Natural killer cell (primary cell): ENCODE data around the gene NEO1. TPM values are rescaled to one million over a fixed set of nuclear protein-coding genes. Genes with fewer than 3 reads are reported as not detected.

Experiments
- ATAC-seq, 3 donors: fragments of 150-1000 bp in 2 of 3; fragments of 200-7000 bp in 1 of 3; cut with Tn5 transposase; 1 replicate in 1 of 3; 2 replicates in 2 of 3; pipeline ENCODE4 v1.10.0; 2021; ENCODE audit warnings: mild to moderate bottlenecking in 2 of 3, moderate library complexity in 2 of 3
- DNase-seq, 2 donors: peaks; one replicate each; pipeline versions ENCODE4 v3.0.0 to v3.0.0-alpha.2; 2013 to 2021; ENCODE audit warnings: mixed read lengths in 1 of 2
- H3K27ac ChIP-seq: one replicate; pipeline ENCODE4 v1.5.1; 2013; ENCODE audit warnings: mild to moderate bottlenecking, low read length
- H3K27me3 ChIP-seq: one replicate; pipeline ENCODE4 v1.6.1; 2013; ENCODE audit warnings: low read length; ENCODE audit not compliant: control insufficient read depth, insufficient read depth
- H3K36me3 ChIP-seq: one replicate; pipeline ENCODE4 v1.6.1; 2013; ENCODE audit warnings: low read length; ENCODE audit not compliant: control insufficient read depth, insufficient read depth
- H3K4me1 ChIP-seq: one replicate; pipeline ENCODE4 v1.6.1; 2013; ENCODE audit warnings: low read length; ENCODE audit not compliant: control insufficient read depth, insufficient read depth
- H3K4me3 ChIP-seq: one replicate; pipeline ENCODE4 v1.5.1; 2013; ENCODE audit warnings: low read length
- H3K9me3 ChIP-seq: one replicate; pipeline ENCODE4 v1.6.1; 2013; ENCODE audit warnings: low read length; ENCODE audit not compliant: control insufficient read depth, insufficient read depth
- H3K27ac Mint-ChIP-seq, 2 donors: one replicate each; pipeline ENCODE4 v1.8.0; 2022; ENCODE audit warnings: mild to moderate bottlenecking in 2 of 2, mixed read lengths in 2 of 2, moderate library complexity in 1 of 2
- H3K27me3 Mint-ChIP-seq, 2 donors: one replicate each; pipeline ENCODE4 v1.8.0; 2022; ENCODE audit warnings: low read depth in 2 of 2, mixed read lengths in 2 of 2
- H3K36me3 Mint-ChIP-seq: one replicate; pipeline ENCODE4 v1.8.0; 2022; ENCODE audit warnings: mixed read lengths
- H3K4me1 Mint-ChIP-seq, 2 donors: one replicate each; pipeline ENCODE4 v1.8.0; 2022; ENCODE audit warnings: mixed read lengths in 2 of 2
- H3K4me3 Mint-ChIP-seq: one replicate; pipeline ENCODE4 v1.8.0; 2022; ENCODE audit warnings: mild to moderate bottlenecking, moderate library complexity, mixed read lengths
- H3K9me3 Mint-ChIP-seq, 2 donors: one replicate each; pipeline ENCODE4 v1.8.0; 2022; ENCODE audit warnings: mixed read lengths in 2 of 2
- CTCF ChIP-seq: fragments of 200-600 bp; IDR thresholded peaks from one replicate; pipeline ENCODE4 v1.8.0; 2022; ENCODE audit warnings: antibody characterized with exemption
- WGBS: methylation state at CpG from one replicate; pipeline ENCODE4 v1.1.7; 2013; ENCODE audit warnings: missing lambda C conversion rate; ENCODE audit not compliant: insufficient coverage; 5-methylcytosine and 5-hydroxymethylcytosine counted together
- intact Hi-C: fragments of 100-400 bp; cut with micrococcal nuclease; formaldehyde crosslinking; loops from one replicate; pipeline ENCODE4 v1.14.2; 2022
- total RNA-seq, 4 donors: library from RNA; stranded (reverse); fragments of 120-200 nt in 1 of 4; gene quantifications; one replicate each; pipeline versions ENCODE4 v1.2.3 to v1.2.4, GENCODE V29; 2013 to 2022

The NEO1 gene
- total RNA-seq, 3 donors from 2014 or later (not counting 1 experiment from before 2014, with no cell fraction given) = 16.3 to 19.0 (median 17.4) TPM

GRCh38 chr15:73225358-73226015 lies 173.2 kb downstream of the NEO1 start:
- H3K27ac Mint-ChIP-seq = no peak overlapping the region
- peaks cover 8% of the 10 kb centered on the region for H3K36me3 Mint-ChIP-seq
- H3K36me3 ChIP-seq = no peaks in the 10 kb centered on the region
- H3K4me1 Mint-ChIP-seq = peaks cover 0 to 5% of the 10 kb centered on the region in 2 donors
- no peak overlapping the region for H3K4me3 ChIP-seq
- intact Hi-C loops = no loop called here
- peak in 2 of 3 donors; percentile 20 to 43 for ATAC-seq
- TF ChIP-seq CTCF = no peak
- no peaks in the 10 kb centered on the region for H3K9me3 Mint-ChIP-seq
- WGBS = 83% methylated on average over 12 of the region's 13 CpGs
- H3K27me3 ChIP-seq = no peaks in the 10 kb centered on the region
- H3K9me3 ChIP-seq = no peaks in the 10 kb centered on the region
- peak in 1 of 2 donors; percentile 39 for DNase-seq
- H3K27ac ChIP-seq = no peak overlapping the region
- H3K4me1 ChIP-seq = no peaks in the 10 kb centered on the region
- peaks cover 2 to 14% of the 10 kb centered on the region in 2 donors for H3K27me3 Mint-ChIP-seq
- no peak overlapping the region for H3K4me3 Mint-ChIP-seq

GRCh38 chr15:73226093-73226814 lies 174.0 kb downstream of the NEO1 start:
- no peak overlapping the region for H3K27ac ChIP-seq
- no peak for TF ChIP-seq CTCF
- H3K9me3 ChIP-seq = no peaks in the 10 kb centered on the region
- DNase-seq (no peak), ATAC-seq (no peak)
- Mint-ChIP-seq H3K27me3 (peaks cover 2 to 14% of the 10 kb centered on the region in 2 donors), H3K9me3 (no peaks in the 10 kb centered on the region), H3K36me3 (peaks cover 8% of the 10 kb centered on the region), H3K27ac (no peak overlapping the region), H3K4me1 (peaks cover 0 to 5% of the 10 kb centered on the region in 2 donors), H3K4me3 (no peak overlapping the region)
- H3K4me1 ChIP-seq = no peaks in the 10 kb centered on the region
- no peaks in the 10 kb centered on the region for H3K27me3 ChIP-seq
- no peak overlapping the region for H3K4me3 ChIP-seq
- no peaks in the 10 kb centered on the region for H3K36me3 ChIP-seq
- WGBS = 77% methylated on average over 7 of the region's 9 CpGs
- intact Hi-C loops = no loop called here

GRCh38 chr15:73227433-73228056 lies 175.3 kb downstream of the NEO1 start:
- ATAC-seq (no peak), DNase-seq (no peak)
- 85% methylated on average over 6 of the region's 6 CpGs for WGBS
- H3K4me1 ChIP-seq = no peaks in the 10 kb centered on the region
- peaks cover 0 to 5% of the 10 kb centered on the region in 2 donors for H3K4me1 Mint-ChIP-seq
- TF ChIP-seq CTCF = no peak
- peaks cover 8% of the 10 kb centered on the region for H3K36me3 Mint-ChIP-seq
- intact Hi-C loops = no loop called here
- H3K27ac Mint-ChIP-seq = no peak overlapping the region
- no peaks in the 10 kb centered on the region for H3K36me3 ChIP-seq
- peaks cover 2 to 14% of the 10 kb centered on the region in 2 donors for H3K27me3 Mint-ChIP-seq
- no peaks in the 10 kb centered on the region for H3K9me3 ChIP-seq
- H3K27me3 ChIP-seq = no peaks in the 10 kb centered on the region
- H3K4me3 ChIP-seq = no peak overlapping the region
- H3K4me3 Mint-ChIP-seq = no peak overlapping the region
- no peak overlapping the region for H3K27ac ChIP-seq
- H3K9me3 Mint-ChIP-seq = no peaks in the 10 kb centered on the region
